ENCODE data around the gene SETD2.
"Not testable (repeated sequence)": the region's sequence is repeated elsewhere in the genome, so short reads cannot be mapped to it uniquely, and the experiment has no call there.

SETD2 gene

GRCh38 chr3:47149339-47149933 lies 14.5 kb downstream of the SETD2 start:
- no peak for DNase-seq

- DNase-seq = no peak
Measured at GRCh38 chr3:47145272-47145671, 18.6 kb downstream of the SETD2 start.

- no peak for DNase-seq
Measured at GRCh38 chr3:47143068-47143467, 20.8 kb downstream of the SETD2 start.

- DNase-seq = not testable (repeated sequence)
Measured at GRCh38 chr3:47142536-47142935, 21.4 kb downstream of the SETD2 start.

- not testable (repeated sequence) for DNase-seq
Measured at GRCh38 chr3:47140973-47141461, 22.9 kb downstream of the SETD2 start.

GRCh38 chr3:47140553-47140952 lies 23.4 kb downstream of the SETD2 start:
- not testable (repeated sequence) for DNase-seq

GRCh38 chr3:47134311-47134710 lies 29.6 kb downstream of the SETD2 start:
- DNase-seq = no peak

- DNase-seq = no peak
Measured at GRCh38 chr3:47133641-47134040, 30.3 kb downstream of the SETD2 start.

- no peak for DNase-seq
Measured at GRCh38 chr3:47130557-47130956, 33.4 kb downstream of the SETD2 start.

GRCh38 chr3:47128137-47128536 lies 35.8 kb downstream of the SETD2 start:
- DNase-seq = no peak

- DNase-seq = no peak
Measured at GRCh38 chr3:47123857-47124256, 40.1 kb downstream of the SETD2 start.

GRCh38 chr3:47121409-47121808 lies 42.5 kb downstream of the SETD2 start:
- no peak for DNase-seq

GRCh38 chr3:47120138-47120537 lies 43.8 kb downstream of the SETD2 start:
- DNase-seq = no peak

- DNase-seq = not testable (repeated sequence)
Measured at GRCh38 chr3:47119387-47119786, 44.5 kb downstream of the SETD2 start.

- no peak for DNase-seq
Measured at GRCh38 chr3:47117807-47118364, 46.0 kb downstream of the SETD2 start.

GRCh38 chr3:47115524-47115923 lies 48.4 kb downstream of the SETD2 start:
- DNase-seq = not testable (repeated sequence)

GRCh38 chr3:47113669-47114365 lies 50.1 kb downstream of the SETD2 start:
- no peak for DNase-seq

- DNase-seq = no peak
Measured at GRCh38 chr3:47112997-47113396, 50.9 kb downstream of the SETD2 start.

- DNase-seq = no peak
Measured at GRCh38 chr3:47109393-47109792, 54.5 kb downstream of the SETD2 start.

GRCh38 chr3:47108546-47108945 lies 55.4 kb downstream of the SETD2 start:
- DNase-seq = no peak

- no peak for DNase-seq
Measured at GRCh38 chr3:47104259-47104658, 59.7 kb downstream of the SETD2 start.

GRCh38 chr3:47103619-47104018 lies 60.3 kb downstream of the SETD2 start:
- DNase-seq = no peak

- DNase-seq = no peak
Measured at GRCh38 chr3:47102081-47102600, 61.8 kb downstream of the SETD2 start.
